Mesendoderm (in vitro differentiated cells): ENCODE data around the gene NUP62.

Experiments used
- DNase-seq: peaks from one replicate; pipeline ENCODE4 v3.0.0; 2013
- H2AK5ac ChIP-seq: 2 replicates; pipeline ENCODE4 v1.6.1; 2013; ENCODE audit warnings: low read length, inconsistent platforms
- H2BK120ac ChIP-seq: 2 replicates; pipeline ENCODE4 v1.6.1; 2013; ENCODE audit warnings: low read depth, mild to moderate bottlenecking, low read length, moderate library complexity, mixed read lengths
- H2BK15ac ChIP-seq: replicated peaks from 2 replicates; pipeline ENCODE4 v1.6.1; 2013; ENCODE audit warnings: low read depth, mild to moderate bottlenecking, moderate library complexity
- H2BK5ac ChIP-seq: 2 replicates; pipeline ENCODE4 v1.6.1; 2013; ENCODE audit warnings: low read length, inconsistent platforms
- H3K18ac ChIP-seq: 2 replicates; pipeline ENCODE4 v1.6.1; 2013; ENCODE audit warnings: mild to moderate bottlenecking, low read length, mixed read lengths
- H3K23ac ChIP-seq: one replicate; pipeline ENCODE4 v1.6.1; 2013; ENCODE audit warnings: low read length
- H3K27ac ChIP-seq: 2 replicates; pipeline ENCODE4 v1.5.1; 2013; ENCODE audit warnings: low read depth, mild to moderate bottlenecking, inconsistent platforms, low read length, moderate library complexity
- H3K27me3 ChIP-seq: 2 replicates; pipeline ENCODE4 v1.6.1; 2013; ENCODE audit warnings: low read length, control low read depth, mild to moderate bottlenecking, inconsistent platforms; ENCODE audit not compliant: insufficient read depth, poor library complexity
- H3K36me3 ChIP-seq: 2 replicates; pipeline ENCODE4 v1.6.1; 2013; ENCODE audit warnings: low read length, inconsistent platforms; ENCODE audit not compliant: control insufficient read depth, insufficient read depth
- H3K4ac ChIP-seq: one replicate; pipeline ENCODE4 v1.6.1; 2013; ENCODE audit warnings: low read depth, mild to moderate bottlenecking, low read length, moderate library complexity
- H3K4me1 ChIP-seq: 2 replicates; pipeline ENCODE4 v1.6.1; 2013; ENCODE audit warnings: low read depth, low read length, inconsistent platforms; ENCODE audit not compliant: control insufficient read depth
- H3K4me2 ChIP-seq: 2 replicates; pipeline ENCODE4 v1.6.1; 2013; ENCODE audit warnings: low read length
- H3K4me3 ChIP-seq: 2 replicates; pipeline ENCODE4 v1.5.1; 2013; ENCODE audit warnings: mild to moderate bottlenecking, low read length
- H3K56ac ChIP-seq: one replicate; pipeline ENCODE4 v1.6.1; 2013; ENCODE audit warnings: low read length
- H3K79me1 ChIP-seq: 2 replicates; pipeline ENCODE4 v1.6.1; 2013; ENCODE audit warnings: low read length, inconsistent platforms
- H3K79me2 ChIP-seq: 2 replicates; pipeline ENCODE4 v1.6.1; 2013; ENCODE audit warnings: mild to moderate bottlenecking, low read length; ENCODE audit not compliant: control insufficient read depth, insufficient read depth
- H3K9ac ChIP-seq: 2 replicates; pipeline ENCODE4 v1.6.1; 2013; ENCODE audit warnings: low read length, inconsistent platforms
- H4K5ac ChIP-seq: one replicate; pipeline ENCODE4 v1.6.1; 2013; ENCODE audit warnings: low read length
- H4K8ac ChIP-seq: one replicate; pipeline ENCODE4 v1.6.1; 2013; ENCODE audit warnings: low read depth, mild to moderate bottlenecking, control low read depth, low read length, moderate library complexity
- WGBS: extraction: QIAGEN DNeasy Blood & Tissue Kit; methylation state at CpG from one replicate; pipeline ENCODE4 v1.1.7; 2013; ENCODE audit warnings: low lambda C conversion rate, missing lambda C conversion rate; ENCODE audit not compliant: insufficient coverage; ENCODE audit errors: extremely low coverage; 5-methylcytosine and 5-hydroxymethylcytosine counted together

NUP62 gene

GRCh38 chr19:49887037-49887664, 42.2 kb downstream of the NUP62 start:
- Histone ChIP-seq H3K27ac (no peak overlapping the region), H2BK15ac (no peak overlapping the region), H3K27me3 (no peaks in the 10 kb centered on the region), H3K79me1 (no peaks in the 10 kb centered on the region), H4K8ac (no peak overlapping the region), H3K4me2 (no peak overlapping the region), H3K79me2 (no peaks in the 10 kb centered on the region), H3K23ac (no peak overlapping the region), H3K4me1 (no peaks in the 10 kb centered on the region), H4K5ac (no peak overlapping the region), H3K4ac (no peak overlapping the region), H2BK120ac (no peak overlapping the region), H3K9ac (no peak overlapping the region), H2BK5ac (no peak overlapping the region), H3K56ac (no peak overlapping the region), H3K36me3 (peaks cover 4% of the 10 kb centered on the region), H3K18ac (no peak overlapping the region), H3K4me3 (no peak overlapping the region), H2AK5ac (no peak overlapping the region)
- WGBS: no CpG with 5 or more reads among the region's 23 CpGs
- no peak for DNase-seq

DNA sequence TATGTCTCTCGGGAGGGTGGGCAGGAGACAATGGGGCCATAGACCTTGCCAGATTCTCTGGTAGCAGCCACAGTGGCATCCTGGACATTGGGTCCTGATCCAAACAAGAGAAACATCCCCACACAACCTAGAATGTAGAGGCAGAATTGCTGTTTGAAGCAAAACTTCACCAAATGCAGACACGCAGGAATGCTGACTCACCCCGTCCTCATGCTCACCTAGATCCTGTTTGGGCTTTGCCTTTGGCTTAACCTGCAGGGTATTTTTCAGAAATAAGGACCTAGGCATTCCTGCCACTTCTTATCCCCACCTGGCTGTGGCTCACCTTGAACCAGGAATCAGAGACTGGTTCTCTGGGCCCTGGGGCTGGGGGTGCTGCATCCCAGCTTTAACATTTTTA, 44.5 kb downstream of the NUP62 start:
- Histone ChIP-seq H4K8ac (no peak overlapping the region), H3K79me1 (peaks cover 3% of the 10 kb centered on the region), H3K79me2 (no peaks in the 10 kb centered on the region), H2BK15ac (no peak overlapping the region), H3K4me1 (no peaks in the 10 kb centered on the region), H3K27ac (no peak overlapping the region), H4K5ac (no peak overlapping the region), H2AK5ac (no peak overlapping the region), H3K27me3 (no peaks in the 10 kb centered on the region), H2BK5ac (no peak overlapping the region), H3K4me2 (no peak overlapping the region), H3K4me3 (no peak overlapping the region), H2BK120ac (no peak overlapping the region), H3K56ac (no peak overlapping the region), H3K36me3 (peaks cover 4% of the 10 kb centered on the region), H3K23ac (no peak overlapping the region), H3K4ac (no peak overlapping the region), H3K18ac (no peak overlapping the region), H3K9ac (no peak overlapping the region)
- DNase-seq: no peak
- WGBS: no CpG with 5 or more reads among the region's 3 CpGs

GRCh38 chr19:49884109-49884508, 45.2 kb downstream of the NUP62 start:
- Histone ChIP-seq H2BK5ac (no peak overlapping the region), H2BK120ac (no peak overlapping the region), H2BK15ac (no peak overlapping the region), H3K23ac (no peak overlapping the region), H3K79me2 (peaks cover 2% of the 10 kb centered on the region), H3K4me2 (no peak overlapping the region), H3K79me1 (peaks cover 6% of the 10 kb centered on the region), H3K4ac (no peak overlapping the region), H3K56ac (no peak overlapping the region), H3K4me3 (no peak overlapping the region), H4K8ac (no peak overlapping the region), H3K36me3 (peaks cover 4% of the 10 kb centered on the region), H2AK5ac (no peak overlapping the region), H3K27me3 (no peaks in the 10 kb centered on the region), H3K4me1 (no peaks in the 10 kb centered on the region), H4K5ac (no peak overlapping the region), H3K18ac (no peak overlapping the region), H3K9ac (no peak overlapping the region), H3K27ac (no peak overlapping the region)
- WGBS: no CpG with 5 or more reads among the region's 18 CpGs
- DNase-seq: no peak

- Histone ChIP-seq H2BK5ac (no peak overlapping the region), H2BK15ac (no peak overlapping the region), H3K56ac (no peak overlapping the region), H4K8ac (no peak overlapping the region), H3K79me1 (peaks cover 10% of the 10 kb centered on the region), H3K4me2 (no peak overlapping the region), H3K36me3 (peaks cover 4% of the 10 kb centered on the region), H4K5ac (no peak overlapping the region), H2BK120ac (no peak overlapping the region), H3K9ac (no peak overlapping the region), H3K79me2 (peaks cover 2% of the 10 kb centered on the region), H3K4ac (no peak overlapping the region), H3K27ac (no peak overlapping the region), H3K4me1 (peaks cover 4% of the 10 kb centered on the region), H2AK5ac (no peak overlapping the region), H3K18ac (no peak overlapping the region), H3K23ac (no peak overlapping the region), H3K27me3 (no peaks in the 10 kb centered on the region), H3K4me3 (no peak overlapping the region)
- no peak for DNase-seq
- WGBS: no CpG with 5 or more reads among the region's 5 CpGs
Measured at GRCh38 chr19:49883094-49883493, 46.2 kb downstream of the NUP62 start.

- DNase-seq: no peak
- Histone ChIP-seq H2BK5ac (no peak overlapping the region), H2BK120ac (no peak overlapping the region), H3K4me3 (no peak overlapping the region), H3K4me1 (peaks cover 4% of the 10 kb centered on the region), H4K5ac (no peak overlapping the region), H3K56ac (no peak overlapping the region), H3K18ac (no peak overlapping the region), H4K8ac (no peak overlapping the region), H3K79me2 (peaks cover 2% of the 10 kb centered on the region), H3K27ac (no peak overlapping the region), H2AK5ac (no peak overlapping the region), H3K36me3 (peaks cover 4% of the 10 kb centered on the region), H3K9ac (no peak overlapping the region), H3K23ac (no peak overlapping the region), H2BK15ac (no peak overlapping the region), H3K4me2 (no peak overlapping the region), H3K4ac (no peak overlapping the region), H3K27me3 (no peaks in the 10 kb centered on the region), H3K79me1 (peaks cover 10% of the 10 kb centered on the region)
- no CpG with 5 or more reads among the region's 14 CpGs for WGBS
Measured at GRCh38 chr19:49882643-49883042, 46.7 kb downstream of the NUP62 start.
